Suprapubic skin (tissue), 4 donors: ENCODE data around the gene FLRT2.

Source experiments
- POLR2A ChIP-seq, 2 donors: fragments of 450-650 bp; IDR thresholded peaks; one replicate each; pipeline ENCODE4 v1.6.1; 2017; ENCODE audit warnings: antibody characterized with exemption in 2 of 2, mild to moderate bottlenecking in 2 of 2, moderate library complexity in 2 of 2
- POLR2AphosphoS5 ChIP-seq, 3 donors: sonication (generic); formaldehyde crosslinking; IDR thresholded peaks; one replicate each; pipeline ENCODE4 v1.6.1; 2017; ENCODE audit warnings: antibody characterized with exemption in 3 of 3
- TF ChIP-seq, protein P1 (sequence below), 2 donors: fragments of 200-600 bp in 1 of 2; fragments of 450-650 bp in 1 of 2; sonication (generic) in 1 of 2; IDR thresholded peaks; one replicate each; pipeline ENCODE4 v1.5.1; 2016 to 2019; ENCODE audit warnings: antibody characterized with exemption in 2 of 2, mild to moderate bottlenecking in 1 of 2, moderate library complexity in 1 of 2

DNA sequence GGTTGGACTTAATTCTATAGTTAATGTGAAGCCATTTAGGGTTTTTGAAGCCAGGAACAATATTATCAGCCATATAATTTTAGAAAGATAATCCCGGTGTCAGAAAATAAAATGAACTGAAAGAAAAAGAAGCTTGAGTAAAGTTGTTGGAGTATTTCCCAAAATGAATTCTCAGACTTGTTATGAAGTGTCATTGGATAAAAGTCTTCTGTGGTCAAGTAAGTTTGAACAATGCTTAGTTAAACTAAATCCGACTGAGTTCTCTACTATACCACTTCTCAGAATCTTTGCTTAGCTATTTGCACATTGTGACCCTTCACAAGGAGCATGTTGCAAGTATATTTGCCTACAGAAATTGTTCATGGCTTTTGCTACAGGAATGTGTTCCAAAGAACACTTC is 17.5 kb upstream of the FLRT2 start:
- TF ChIP-seq, protein P1, sequence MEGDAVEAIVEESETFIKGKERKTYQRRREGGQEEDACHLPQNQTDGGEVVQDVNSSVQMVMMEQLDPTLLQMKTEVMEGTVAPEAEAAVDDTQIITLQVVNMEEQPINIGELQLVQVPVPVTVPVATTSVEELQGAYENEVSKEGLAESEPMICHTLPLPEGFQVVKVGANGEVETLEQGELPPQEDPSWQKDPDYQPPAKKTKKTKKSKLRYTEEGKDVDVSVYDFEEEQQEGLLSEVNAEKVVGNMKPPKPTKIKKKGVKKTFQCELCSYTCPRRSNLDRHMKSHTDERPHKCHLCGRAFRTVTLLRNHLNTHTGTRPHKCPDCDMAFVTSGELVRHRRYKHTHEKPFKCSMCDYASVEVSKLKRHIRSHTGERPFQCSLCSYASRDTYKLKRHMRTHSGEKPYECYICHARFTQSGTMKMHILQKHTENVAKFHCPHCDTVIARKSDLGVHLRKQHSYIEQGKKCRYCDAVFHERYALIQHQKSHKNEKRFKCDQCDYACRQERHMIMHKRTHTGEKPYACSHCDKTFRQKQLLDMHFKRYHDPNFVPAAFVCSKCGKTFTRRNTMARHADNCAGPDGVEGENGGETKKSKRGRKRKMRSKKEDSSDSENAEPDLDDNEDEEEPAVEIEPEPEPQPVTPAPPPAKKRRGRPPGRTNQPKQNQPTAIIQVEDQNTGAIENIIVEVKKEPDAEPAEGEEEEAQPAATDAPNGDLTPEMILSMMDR (IDR thresholded peaks at IDR 0.05): no peak
- no peak for TF ChIP-seq POLR2A (IDR thresholded peaks at IDR 0.05)
- no peak for TF ChIP-seq POLR2AphosphoS5 (IDR thresholded peaks at IDR 0.05)
